NT2/D1 (cell line): ENCODE measurements around the gene SPINK4.

Experiments used
- SUZ12 ChIP-seq: IDR thresholded peaks from 2 replicates; pipeline ENCODE4 v1.6.1; 2011; ENCODE audit not compliant: insufficient read length, insufficient read depth; ENCODE audit errors: extremely low read depth
- YY1 ChIP-seq: IDR thresholded peaks from 2 replicates; pipeline ENCODE4 v1.6.1; 2011; ENCODE audit not compliant: insufficient read length, insufficient read depth
- ZNF274 ChIP-seq: IDR thresholded peaks from 2 replicates; pipeline ENCODE4 v1.6.1; 2011; ENCODE audit warnings: mild to moderate bottlenecking, low read depth, low read length

- TF ChIP-seq SUZ12 (no peak), ZNF274 (no peak), YY1 (no peak)
Observed at GRCh38 chr9:33255471-33255870, 15.5 kb downstream of the SPINK4 start.
